ENCODE data around the gene SOAT1. TPM values are rescaled to one million over a fixed set of nuclear protein-coding genes. Genes with fewer than 3 reads are reported as not detected.
"Not testable (repeated sequence)": the region's sequence is repeated elsewhere in the genome, so short reads cannot be mapped to it uniquely, and the experiment has no call there.

The SOAT1 gene
- total RNA-seq, 1 donor = 67.5 TPM

- TF ChIP-seq CTCF (IDR thresholded peaks at IDR 0.05; ENCODE audit: insufficient read depth, low read length) = no peak
- no peak for DNase-seq (ENCODE audit: low read depth)
- no peak overlapping the region for H3K4me3 ChIP-seq (ENCODE audit: low read depth, low read length)
Observed at GRCh38 chr1:179341943-179342547, 48.4 kb downstream of the SOAT1 start.

DNA sequence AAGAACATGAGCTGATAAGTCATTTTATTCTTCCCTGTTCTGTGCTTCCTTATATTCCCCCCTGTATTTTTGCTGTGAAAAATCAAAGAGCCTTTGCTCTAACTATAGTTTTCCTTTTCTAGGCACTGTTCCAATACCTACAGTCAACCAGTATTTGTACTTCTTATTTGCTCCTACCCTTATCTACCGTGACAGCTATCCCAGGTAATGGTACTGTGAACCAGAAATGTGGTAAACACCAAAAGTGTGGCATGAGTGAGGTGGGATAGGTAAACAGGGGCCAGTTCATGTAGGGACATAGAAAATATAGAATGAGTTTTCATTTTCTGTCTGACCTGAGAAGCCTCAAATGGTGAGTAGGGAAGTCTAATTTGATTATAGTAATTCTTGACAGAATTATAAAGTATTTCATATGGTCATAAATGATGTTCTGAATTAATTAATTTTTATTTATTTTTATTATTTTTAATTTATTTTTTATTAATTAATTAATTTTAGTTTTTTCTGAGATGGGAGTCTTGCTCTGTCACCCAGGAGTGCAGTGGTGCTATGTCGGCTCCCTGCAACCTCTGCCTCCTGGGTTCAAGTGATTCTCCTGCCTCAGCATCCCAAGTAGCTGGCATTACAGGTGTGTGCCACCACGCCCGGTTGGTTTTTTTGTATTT is 49.3 kb downstream of the SOAT1 start:
- no peak for TF ChIP-seq CTCF (IDR thresholded peaks at IDR 0.05; ENCODE audit: insufficient read depth, low read length)
- H3K4me3 ChIP-seq (ENCODE audit: low read depth, low read length) = no peak overlapping the region
- no peak for DNase-seq (ENCODE audit: low read depth)

DNA sequence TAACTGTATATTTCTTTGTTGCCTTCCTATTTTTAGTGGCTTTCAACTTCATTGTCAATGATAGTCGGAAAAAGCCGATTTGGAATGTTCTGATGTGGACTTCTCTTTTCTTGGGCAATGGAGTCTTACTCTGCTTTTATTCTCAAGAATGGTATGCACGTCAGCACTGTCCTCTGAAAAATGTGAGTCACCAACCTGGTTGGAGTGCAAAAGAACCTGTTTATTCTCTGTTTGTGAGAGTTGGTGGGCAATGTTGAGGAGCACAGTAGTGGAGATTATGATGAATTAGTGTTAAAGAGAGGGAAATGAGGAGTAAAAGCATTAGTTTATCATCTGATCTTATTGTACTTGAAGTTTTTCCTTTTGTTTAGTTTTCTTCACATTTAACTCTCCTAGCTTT is 57.7 kb downstream of the SOAT1 start:
- H3K4me3 ChIP-seq (ENCODE audit: low read depth, low read length) = no peak overlapping the region
- DNase-seq (ENCODE audit: low read depth) = no peak
- TF ChIP-seq CTCF (IDR thresholded peaks at IDR 0.05; ENCODE audit: insufficient read depth, low read length) = no peak

- no peak for DNase-seq (ENCODE audit: low read depth)
- no peak for TF ChIP-seq CTCF (IDR thresholded peaks at IDR 0.05; ENCODE audit: insufficient read depth, low read length)
- no peak overlapping the region for H3K4me3 ChIP-seq (ENCODE audit: low read depth, low read length)
Observed at GRCh38 chr1:179352236-179352635, 58.6 kb downstream of the SOAT1 start.

DNA sequence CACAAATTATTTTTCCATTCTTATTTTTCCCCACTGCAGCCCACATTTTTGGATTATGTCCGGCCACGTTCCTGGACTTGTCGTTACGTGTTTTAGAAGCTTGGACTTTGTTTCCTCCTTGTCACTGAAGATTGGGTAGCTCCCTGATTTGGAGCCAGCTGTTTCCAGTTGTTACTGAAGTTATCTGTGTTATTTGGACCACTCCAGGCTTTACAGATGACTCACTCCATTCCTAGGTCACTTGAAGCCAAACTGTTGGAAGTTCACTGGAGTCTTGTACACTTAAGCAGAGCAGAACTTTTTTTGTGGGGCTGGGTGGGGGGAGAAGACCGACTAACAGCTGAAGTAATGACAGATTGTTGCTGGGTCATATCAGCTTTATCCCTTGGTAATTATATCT is 59.9 kb downstream of the SOAT1 start:
- DNase-seq (ENCODE audit: low read depth) = peak; percentile 95
- TF ChIP-seq CTCF (IDR thresholded peaks at IDR 0.05; ENCODE audit: insufficient read depth, low read length) = no peak

DNA sequence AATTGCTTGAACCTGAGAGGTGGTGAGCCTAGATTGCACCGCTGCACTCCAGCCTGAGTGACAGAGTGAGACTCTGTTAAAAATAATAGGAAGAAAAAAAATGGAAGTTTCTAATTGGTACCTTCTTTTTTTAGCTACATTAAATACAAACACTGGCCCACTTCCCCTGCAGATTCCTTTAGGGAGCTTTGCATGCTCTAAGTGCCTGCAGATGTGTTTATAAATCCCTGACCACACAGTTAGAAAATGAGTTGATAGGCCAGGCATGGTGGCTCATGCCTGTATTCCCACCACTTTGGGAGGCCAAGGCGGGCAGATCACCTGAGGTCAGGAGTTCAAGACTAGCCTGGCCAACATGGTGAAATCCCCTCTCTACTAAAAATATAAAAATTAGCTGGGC is 68.0 kb downstream of the SOAT1 start:
- DNase-seq (ENCODE audit: low read depth); H3K4me3 ChIP-seq (ENCODE audit: low read depth, low read length): not testable (repeated sequence)

More for the DNA sequence above, 59.9 kb downstream of the SOAT1 start:
- H3K4me3 ChIP-seq (ENCODE audit: low read depth, low read length) = no peak overlapping the region

DNA sequence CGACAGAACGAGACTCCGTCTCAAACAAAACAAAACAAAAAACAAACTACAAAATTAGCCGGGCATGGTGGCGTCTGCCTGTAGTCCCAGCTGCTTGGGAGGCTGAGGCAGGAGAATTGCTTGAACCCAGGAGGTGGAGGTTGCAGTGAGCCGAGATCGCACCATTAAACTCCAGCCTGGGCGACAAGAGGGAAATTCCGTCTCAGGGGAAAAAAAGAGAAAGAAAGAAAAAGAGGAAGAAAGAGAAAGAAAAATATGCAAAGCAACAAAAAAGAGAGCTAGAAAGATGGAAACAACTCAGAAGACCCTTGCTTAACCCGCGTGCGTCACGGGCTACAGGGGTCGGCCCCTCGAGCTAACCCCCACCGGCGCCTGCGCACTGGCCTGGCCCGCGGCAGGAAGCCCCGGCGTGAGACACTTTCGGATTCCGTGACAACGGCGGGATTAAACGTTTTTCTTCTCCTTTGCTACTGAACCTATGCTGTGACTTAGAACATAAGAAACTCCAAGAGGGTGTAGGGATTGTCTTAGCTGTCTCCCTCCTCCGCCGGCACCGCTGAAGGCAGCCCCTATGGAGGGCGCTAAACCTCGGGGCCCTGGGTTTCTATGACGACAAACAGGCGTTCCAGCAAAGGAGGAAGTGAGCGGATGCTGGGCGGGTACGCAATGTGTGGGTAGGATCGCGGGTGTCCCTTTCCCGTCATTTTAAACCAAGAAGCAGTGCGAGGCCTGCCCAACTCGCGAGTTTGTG is 71.9 kb downstream of the SOAT1 start, which contains the start of gene AXDND1:
Gene AXDND1 (plus strand): TSS at position 630 of the 751 bp plus-strand sequence. CDS start 539 bp downstream, outside the sequence.
- DNase-seq (ENCODE audit: low read depth) = peak; percentile 91
- H3K4me3 ChIP-seq (ENCODE audit: low read depth, low read length) = peak within 1 kb of the TSS; percentile 77
- TF ChIP-seq CTCF (IDR thresholded peaks at IDR 0.05; ENCODE audit: insufficient read depth, low read length) = no peak
